OCI-LY3 (cell line): ENCODE data around the gene ABHD17A.

Source experiments
- CTCF ChIP-seq: fragments of 200-600, 300-600 bp; sonication (generic); IDR thresholded peaks from 2 replicates; pipeline ENCODE4 v1.5.1; 2014; ENCODE audit warnings: antibody characterized with exemption, low read length, low read depth
- EZH2phosphoT487 ChIP-seq: fragments of 200-600 bp; shearing (Covaris generic); IDR thresholded peaks from 2 replicates; pipeline ENCODE4 v1.6.1; 2018; ENCODE audit warnings: antibody characterized with exemption, mixed run types, low read depth

GRCh38 chr19:1931445-1931844 is 46.1 kb upstream of the ABHD17A start:
- no peak for TF ChIP-seq CTCF
- TF ChIP-seq EZH2phosphoT487 = no peak
